Coronary artery (tissue), 2 donors: ENCODE results near the gene RAP1A.
A peak's percentile ranks its signal among the peaks of the same experiment; 100 is the strongest.

Experiments used
- DNase-seq: peaks from one replicate; pipeline ENCODE4 v3.0.0-alpha.2; 2017; ENCODE audit warnings: low spot score
- H3K27ac ChIP-seq, 2 donors: fragments of 200-600 bp; sonication (generic); one replicate each; pipeline ENCODE4 v1.5.1; 2016 to 2019
- H3K4me3 ChIP-seq: fragments of 200-600 bp; sonication (generic); 2 replicates; pipeline ENCODE4 v1.5.1; 2016; ENCODE audit warnings: mild to moderate bottlenecking, moderate library complexity
- TF ChIP-seq, protein P1 (sequence below): fragments of 200-600 bp; sonication (generic); IDR thresholded peaks from one replicate; pipeline ENCODE4 v1.5.1; 2019; ENCODE audit warnings: antibody characterized with exemption

RAP1A gene

DNA sequence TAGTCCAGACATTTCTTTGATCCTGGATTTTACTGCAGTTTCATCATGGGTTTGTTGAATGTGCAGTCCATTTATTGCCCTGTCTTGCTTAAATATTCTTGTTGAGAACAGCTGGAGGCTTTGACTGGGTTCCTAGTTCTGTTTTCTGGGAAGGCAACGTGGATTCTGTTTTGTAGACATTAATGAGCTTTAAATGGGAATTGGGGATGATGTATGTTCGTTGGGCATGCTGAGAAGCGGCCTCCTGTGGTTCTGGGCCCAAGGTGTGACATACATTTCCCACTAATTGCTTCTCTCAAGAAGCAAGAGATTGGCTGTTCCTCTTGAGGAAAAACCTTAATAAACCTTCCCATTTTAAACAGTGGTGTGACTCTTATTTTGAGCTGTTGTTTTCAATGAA lies 96.7 kb downstream of the RAP1A start:
- H3K4me3 ChIP-seq: no peak overlapping the region
- H3K27ac ChIP-seq: no peak overlapping the region
- TF ChIP-seq, protein P1, sequence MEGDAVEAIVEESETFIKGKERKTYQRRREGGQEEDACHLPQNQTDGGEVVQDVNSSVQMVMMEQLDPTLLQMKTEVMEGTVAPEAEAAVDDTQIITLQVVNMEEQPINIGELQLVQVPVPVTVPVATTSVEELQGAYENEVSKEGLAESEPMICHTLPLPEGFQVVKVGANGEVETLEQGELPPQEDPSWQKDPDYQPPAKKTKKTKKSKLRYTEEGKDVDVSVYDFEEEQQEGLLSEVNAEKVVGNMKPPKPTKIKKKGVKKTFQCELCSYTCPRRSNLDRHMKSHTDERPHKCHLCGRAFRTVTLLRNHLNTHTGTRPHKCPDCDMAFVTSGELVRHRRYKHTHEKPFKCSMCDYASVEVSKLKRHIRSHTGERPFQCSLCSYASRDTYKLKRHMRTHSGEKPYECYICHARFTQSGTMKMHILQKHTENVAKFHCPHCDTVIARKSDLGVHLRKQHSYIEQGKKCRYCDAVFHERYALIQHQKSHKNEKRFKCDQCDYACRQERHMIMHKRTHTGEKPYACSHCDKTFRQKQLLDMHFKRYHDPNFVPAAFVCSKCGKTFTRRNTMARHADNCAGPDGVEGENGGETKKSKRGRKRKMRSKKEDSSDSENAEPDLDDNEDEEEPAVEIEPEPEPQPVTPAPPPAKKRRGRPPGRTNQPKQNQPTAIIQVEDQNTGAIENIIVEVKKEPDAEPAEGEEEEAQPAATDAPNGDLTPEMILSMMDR: no peak
- DNase-seq: no peak

DNA sequence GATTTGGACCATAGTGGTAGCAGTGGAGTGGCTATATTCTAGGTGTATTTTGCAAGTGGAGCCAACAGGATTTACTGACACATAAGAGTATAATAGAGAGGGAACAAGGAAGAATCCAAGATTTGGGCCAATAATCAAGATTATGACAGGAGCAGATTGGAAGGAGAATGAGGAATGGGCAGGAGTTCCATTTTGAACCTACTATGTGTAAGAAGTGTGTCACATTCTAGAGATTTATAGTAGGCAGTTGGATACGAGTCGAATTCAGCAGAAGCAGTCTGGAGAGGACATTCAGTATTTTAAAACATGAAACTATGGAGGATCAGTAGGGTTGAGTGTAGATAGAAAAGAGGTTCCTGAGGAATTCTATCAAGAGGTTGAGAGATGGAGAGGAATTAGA lies 97.9 kb downstream of the RAP1A start:
- Histone ChIP-seq H3K4me3 (no peak overlapping the region), H3K27ac (no peak overlapping the region)
- no peak for DNase-seq
- TF ChIP-seq, protein P1: no peak

DNA sequence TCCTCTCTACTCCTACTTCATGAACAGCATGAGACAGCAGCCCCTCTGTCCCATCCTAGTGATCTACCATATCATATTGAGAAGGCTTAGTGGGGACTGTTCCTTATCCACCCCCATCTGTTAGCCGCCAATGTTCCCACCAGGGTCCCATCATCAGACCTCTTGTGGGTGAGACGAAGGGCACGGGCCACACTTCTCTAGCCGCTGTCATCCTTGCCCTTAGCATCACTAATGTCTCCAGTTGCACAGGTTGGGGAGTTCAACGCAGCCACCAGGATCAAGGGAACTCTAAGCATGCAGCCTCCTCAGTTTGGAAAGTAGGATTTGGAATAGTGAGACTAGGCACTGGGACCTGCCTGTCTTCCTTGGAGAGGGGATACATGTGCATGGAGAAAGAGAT lies 99.5 kb downstream of the RAP1A start:
- H3K27ac ChIP-seq: peak overlapping the region in 1 of 2 donors; percentile 27
- H3K4me3 ChIP-seq: no peak overlapping the region
- TF ChIP-seq, protein P1: no peak
- no peak for DNase-seq

DNA sequence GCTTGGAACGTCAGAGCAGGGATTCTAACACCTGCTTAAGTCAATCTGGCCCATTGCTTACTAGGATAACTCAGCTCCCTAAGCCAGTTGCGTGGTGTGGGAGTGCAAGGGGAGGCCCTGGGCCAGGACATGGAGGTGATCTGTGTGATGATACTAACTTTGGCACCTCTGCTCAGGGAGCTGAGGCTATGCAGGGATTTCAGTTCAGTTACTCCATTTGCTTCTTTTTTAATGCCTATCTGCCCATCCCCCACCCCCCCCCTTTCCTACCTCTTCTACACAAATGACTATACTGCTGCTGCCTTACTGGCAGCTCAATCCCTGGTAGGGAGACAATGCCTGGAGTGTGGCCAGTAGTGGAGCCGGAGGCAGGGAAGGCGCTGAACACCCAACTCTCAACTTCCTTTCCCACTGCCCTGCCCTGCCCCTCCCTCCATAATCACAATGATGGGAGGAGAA lies 100.1 kb downstream of the RAP1A start:
- no peak for DNase-seq
- Histone ChIP-seq H3K27ac (peak overlapping the region in 1 of 2 donors; percentile 27), H3K4me3 (no peak overlapping the region)
- TF ChIP-seq, protein P1: no peak

DNA sequence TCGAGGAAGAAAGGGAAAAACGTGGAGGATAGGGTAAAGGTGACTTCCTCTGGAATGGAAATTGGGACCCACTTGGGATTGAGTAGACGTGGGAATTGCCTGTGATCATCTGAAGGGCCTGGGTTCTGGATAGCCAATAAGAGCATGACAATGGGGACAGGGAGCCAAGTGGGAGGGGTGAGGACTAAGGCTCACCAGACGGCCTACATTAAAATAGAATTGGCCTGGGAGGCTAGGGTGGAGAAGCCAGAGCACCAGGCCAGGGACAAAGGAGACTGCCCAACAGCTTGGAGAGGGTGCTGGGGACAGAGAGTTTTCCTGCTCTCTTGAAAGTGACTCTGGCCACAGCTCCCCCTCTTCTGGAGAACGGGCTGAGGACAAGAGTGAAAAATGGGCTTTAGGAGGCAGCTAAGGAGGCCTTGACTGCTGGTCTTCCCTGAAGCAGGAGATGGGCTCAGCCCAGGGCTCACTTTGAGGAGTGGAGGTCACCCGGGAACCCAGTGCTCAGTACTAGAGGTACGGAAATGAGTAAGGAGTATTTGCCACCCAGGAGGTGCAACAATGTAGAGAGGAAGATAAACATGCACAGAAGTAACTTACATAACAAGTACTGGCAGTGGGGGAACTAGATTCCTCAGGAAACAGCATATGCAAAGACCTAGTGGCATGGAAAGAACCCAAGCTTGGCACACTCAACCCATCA lies 100.8 kb downstream of the RAP1A start:
- TF ChIP-seq, protein P1: no peak
- H3K27ac ChIP-seq: peak overlapping the region in 1 of 2 donors; percentile 27
- H3K4me3 ChIP-seq: no peak overlapping the region
- DNase-seq: no peak

DNA sequence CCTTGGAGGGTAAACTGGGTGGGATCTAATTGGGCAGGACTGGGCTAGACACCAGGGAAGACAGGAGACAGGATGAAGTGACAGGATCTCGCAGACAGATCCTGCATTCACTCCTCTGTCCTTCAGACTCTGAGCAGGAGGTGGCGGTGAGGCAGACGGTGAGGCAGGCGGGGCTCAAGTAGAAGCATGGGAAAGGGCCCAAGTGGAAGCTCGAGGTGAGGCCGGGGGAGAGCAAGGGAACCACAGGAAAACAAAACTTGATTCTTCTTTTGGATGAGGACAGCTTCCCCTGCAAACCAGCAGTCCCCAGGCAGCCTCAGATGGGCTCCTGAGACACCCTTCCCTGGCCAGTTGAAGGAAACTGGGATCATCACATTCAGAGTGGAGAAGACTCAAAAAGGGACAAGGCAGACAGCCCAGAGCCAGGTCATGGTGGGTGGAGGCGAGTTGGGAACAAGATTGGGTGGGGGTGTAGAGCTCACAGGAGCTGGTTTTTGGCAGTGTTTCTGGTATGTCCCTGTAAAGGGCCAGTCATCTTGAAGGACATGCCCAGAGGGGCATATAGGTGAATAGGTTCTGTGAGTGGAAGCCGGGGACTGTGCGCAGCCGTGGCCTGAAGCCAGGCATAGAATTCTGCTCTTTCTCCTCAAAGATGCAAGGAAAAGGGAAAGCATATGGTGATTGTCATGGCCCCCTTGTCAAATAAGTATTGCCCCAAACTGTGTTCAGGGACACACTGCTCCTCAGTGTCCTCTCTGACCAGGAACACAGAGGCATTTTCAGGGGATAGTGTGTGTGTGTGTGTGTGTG lies 101.6 kb downstream of the RAP1A start:
- DNase-seq: no peak
- H3K4me3 ChIP-seq: no peak overlapping the region
- TF ChIP-seq, protein P1: no peak
- peak overlapping the region in 1 of 2 donors; percentile 39 for H3K27ac ChIP-seq
